GM21528 (cell line): ENCODE results near the gene GNG4.
"Not testable (repeated sequence)": the region's sequence is repeated elsewhere in the genome, so short reads cannot be mapped to it uniquely, and the experiment has no call there.

ENCODE experiments used
- ATAC-seq: cut with Tn5 transposase; IDR thresholded peaks from one replicate; pipeline ENCODE4 v1.9.1; 2021; ENCODE audit warnings: mild to moderate bottlenecking, moderate library complexity; ENCODE audit not compliant: unreplicated experiment, low FRiP score

Gene GNG4

GRCh38 chr1:235546369-235547155 is 103.0 kb downstream of the GNG4 start:
- ATAC-seq: not testable (repeated sequence)

DNA sequence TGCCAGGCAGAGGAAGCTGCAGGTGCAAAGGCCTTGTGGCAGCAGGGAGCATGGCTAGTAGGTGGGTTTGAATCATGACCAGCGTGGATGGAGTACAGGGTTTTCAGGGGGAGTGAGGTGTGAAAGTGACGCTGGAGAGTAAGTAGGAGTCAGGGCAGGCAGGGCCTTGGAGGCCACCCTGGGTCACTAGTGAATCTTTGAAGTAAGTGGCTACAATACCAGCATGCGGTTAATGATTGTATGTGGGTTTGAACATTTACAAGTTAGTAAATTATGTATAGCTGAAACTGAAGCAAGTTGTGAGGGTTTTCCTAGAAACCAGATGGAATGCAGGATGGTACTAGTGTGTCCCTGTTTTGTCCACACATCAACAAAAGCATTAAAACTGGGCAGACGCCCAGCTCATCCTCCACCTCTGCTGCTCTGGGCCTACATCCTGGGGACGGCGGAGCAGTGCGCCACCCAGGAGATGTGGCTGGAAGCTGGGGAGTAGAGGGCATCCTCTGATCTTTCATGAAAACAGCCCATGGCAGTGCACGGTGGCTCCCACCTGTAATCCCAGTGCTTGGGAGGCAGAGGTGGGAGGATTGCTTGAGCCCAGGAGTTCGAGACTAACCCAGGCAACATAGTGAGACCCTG is 104.2 kb downstream of the GNG4 start:
- ATAC-seq: no peak

DNA sequence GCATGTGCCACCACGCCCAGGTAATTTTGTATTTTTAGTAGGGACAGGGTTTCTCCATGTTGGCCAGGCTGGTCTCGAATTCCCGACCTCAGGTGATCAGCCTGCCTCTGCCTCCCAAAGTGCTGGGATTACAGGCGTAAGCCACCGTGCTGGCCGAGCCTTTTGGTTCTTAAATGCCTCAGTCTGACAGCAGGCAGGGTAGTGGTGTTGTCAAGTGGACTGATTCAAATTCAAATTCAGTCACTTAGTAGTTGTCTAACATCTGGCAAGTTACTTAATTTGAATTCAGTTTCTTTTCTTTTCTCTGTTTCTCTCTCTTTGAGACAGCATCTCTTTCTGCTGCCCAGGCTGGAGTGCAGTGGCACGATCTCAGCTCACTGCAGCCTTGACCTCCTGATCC is 106.7 kb downstream of the GNG4 start:
- ATAC-seq: not testable (repeated sequence)

DNA sequence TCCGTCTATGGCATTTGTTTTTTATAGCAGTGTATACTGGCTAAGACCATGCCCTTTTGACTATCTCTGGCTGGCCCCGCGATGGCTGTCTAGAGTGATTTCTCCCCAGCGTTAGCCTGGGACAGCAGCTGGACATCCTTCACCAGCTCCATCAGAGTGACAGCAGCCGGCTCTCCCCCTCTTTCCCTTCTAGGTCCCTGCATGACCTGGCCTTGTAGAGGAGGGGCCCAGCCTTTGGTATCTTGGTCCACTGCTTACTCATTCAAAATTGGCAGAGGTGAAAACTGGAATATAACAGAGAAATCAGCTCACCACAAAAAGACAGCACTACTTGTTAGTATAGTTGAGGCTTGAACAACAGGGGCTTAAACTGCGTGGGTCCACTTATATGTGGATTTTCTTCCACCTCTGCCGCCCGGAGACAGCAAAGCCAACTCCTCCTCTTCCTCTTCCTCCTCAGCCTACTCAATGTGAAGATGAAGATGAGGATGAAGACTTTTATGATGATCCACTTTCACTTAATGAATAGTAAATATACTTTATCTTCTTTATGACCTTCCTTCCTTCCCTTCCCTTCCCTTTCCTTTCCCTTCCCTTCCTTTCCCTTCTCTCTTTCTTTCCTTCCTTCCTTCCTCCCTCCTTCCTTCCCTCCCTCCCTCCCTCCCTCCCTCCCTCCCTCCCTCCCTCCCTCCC is 116.0 kb downstream of the GNG4 start:
- ATAC-seq: no peak

- ATAC-seq: no peak
Observed at GRCh38 chr1:235532360-235532759, 117.2 kb downstream of the GNG4 start.

- no peak for ATAC-seq
Observed at GRCh38 chr1:235527196-235527814, 122.3 kb downstream of the GNG4 start.

- no peak for ATAC-seq
Observed at GRCh38 chr1:235525314-235525713, 124.3 kb downstream of the GNG4 start.

GRCh38 chr1:235516862-235517446 is 132.6 kb downstream of the GNG4 start:
- no peak for ATAC-seq

DNA sequence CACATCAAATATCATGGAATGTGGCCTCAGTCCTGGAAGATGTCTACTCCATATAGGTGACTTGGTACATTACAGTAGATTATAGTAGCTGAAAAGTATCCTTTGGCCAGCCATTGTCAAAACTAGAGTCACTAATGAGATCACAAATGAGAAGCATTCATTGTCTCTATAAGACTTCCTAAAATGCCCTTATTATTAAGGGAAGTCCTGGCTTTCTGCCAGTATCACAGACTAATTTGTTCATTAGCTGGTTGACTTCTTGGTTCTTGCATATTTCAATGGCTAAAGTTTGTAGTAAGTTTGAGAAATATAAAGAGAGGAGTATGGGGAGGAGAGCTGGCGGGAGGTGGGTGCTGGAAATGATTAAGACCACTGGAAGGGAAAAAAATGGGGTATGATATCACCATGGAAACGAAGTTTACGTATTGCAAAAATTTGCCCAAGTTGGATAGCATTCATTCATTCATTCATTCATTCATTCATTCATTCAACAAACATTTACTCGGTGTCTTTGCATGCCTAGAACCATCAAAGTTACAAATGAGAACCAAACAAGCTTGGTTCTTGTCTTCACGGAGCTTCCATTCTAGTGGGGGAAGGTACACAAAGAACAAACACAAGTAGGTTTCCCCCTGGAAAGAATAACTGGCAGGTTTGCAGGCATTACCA is 133.6 kb downstream of the GNG4 start:
- no peak for ATAC-seq

GRCh38 chr1:235513495-235514366 is 135.9 kb downstream of the GNG4 start:
- ATAC-seq: no peak

DNA sequence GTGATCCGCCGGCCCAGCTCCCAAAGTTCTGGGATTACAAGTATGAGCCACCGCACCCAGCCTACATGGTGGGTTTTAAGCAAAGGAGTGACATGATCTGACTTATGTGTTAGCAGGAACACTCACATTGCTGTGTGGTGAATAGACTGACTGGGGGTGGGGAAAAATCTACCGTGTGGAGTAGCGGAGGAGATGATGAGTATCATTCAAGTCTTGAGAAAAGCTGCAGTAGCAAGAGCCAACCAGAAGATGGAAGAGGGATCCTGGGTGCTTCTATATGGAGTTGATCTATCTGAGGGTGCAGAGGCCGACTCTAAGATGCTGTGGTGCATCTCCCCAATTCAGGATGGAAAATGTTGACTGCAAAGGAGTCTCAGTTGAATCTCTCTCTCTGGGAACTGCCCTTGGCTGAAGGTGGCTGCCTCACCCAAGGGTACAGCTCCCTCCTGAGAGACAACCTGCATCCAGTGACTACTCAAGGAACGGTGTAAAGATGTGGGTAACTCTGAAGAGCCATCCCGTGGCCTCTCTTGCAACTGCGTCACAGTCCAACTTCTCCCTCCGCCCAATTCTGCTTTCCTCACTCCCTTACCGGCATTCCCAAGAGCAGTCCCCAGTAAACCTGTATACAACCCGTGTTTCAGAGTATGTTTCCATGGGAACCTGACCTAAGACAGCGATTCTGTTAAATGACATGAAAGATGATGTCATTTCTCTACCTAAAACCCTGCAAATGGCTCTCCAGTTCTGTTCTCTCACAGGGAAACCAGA is 137.9 kb downstream of the GNG4 start:
- no peak for ATAC-seq

DNA sequence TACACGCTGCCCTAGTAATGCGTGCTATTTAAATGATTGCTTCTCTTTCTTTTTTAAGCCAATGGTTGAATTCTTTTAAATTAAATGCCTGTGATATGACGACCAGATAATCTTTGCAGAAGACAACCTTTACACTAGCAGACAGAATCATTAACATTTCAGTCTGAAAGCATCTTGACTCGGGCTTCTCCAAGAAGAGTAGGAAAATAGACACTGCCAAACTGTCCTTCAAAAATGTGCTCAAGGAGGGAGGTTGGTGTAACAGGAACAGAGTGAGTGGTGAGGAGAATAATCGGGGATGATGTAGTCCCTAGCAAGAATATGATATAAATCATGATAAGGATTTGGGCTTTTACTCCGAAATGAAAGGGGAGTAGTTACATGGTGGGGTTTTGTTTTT is 138.8 kb downstream of the GNG4 start:
- no peak for ATAC-seq

GRCh38 chr1:235507623-235508022 is 142.0 kb downstream of the GNG4 start:
- no peak for ATAC-seq

- ATAC-seq: peak; percentile 86
Observed at GRCh38 chr1:235504494-235505222, 144.9 kb downstream of the GNG4 start.

GRCh38 chr1:235504122-235504493 is 145.5 kb downstream of the GNG4 start, which contains the start of gene B3GALNT2:
B3GALNT2 (minus strand) TSS chr1:235504452; CDS start chr1:235504252, 200 bp downstream.
- ATAC-seq: peak; percentile 47

- ATAC-seq: peak; percentile 20
Observed at GRCh38 chr1:235503403-235504121, 146.0 kb downstream of the GNG4 start.
